ENCODE data around the gene SCN11A. TPM values are rescaled to one million over a fixed set of nuclear protein-coding genes. Genes with fewer than 3 reads are reported as not detected.

Gene SCN11A
- total RNA-seq, 1 donor from 2014 or later = 0.63 TPM

DNA sequence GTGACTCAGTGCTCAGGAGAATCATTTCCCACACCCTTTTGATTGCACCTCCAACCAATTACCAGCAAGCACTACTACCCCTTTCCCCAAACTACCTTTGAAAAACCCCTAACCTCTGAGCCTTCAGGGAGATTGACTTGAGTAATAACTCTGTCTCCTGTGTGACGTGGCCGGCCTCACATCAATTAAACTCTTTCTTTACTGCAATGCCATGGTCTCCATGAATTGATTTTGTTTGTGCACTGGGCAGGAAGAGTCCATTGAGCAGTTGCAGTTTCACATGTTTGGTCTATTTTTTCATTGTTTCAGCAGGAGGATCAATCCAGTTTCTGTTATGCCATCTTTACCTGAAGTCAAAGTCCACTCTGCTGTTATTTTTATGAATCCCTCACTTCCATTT is 32.4 kb downstream of the SCN11A start:
- H3K27me3 Mint-ChIP-seq (ENCODE audit: low read depth) = peaks cover 32% of the 10 kb centered on the region
- H3K36me3 Mint-ChIP-seq (ENCODE audit: low read depth) = no peaks in the 10 kb centered on the region
- TF ChIP-seq, protein P1, sequence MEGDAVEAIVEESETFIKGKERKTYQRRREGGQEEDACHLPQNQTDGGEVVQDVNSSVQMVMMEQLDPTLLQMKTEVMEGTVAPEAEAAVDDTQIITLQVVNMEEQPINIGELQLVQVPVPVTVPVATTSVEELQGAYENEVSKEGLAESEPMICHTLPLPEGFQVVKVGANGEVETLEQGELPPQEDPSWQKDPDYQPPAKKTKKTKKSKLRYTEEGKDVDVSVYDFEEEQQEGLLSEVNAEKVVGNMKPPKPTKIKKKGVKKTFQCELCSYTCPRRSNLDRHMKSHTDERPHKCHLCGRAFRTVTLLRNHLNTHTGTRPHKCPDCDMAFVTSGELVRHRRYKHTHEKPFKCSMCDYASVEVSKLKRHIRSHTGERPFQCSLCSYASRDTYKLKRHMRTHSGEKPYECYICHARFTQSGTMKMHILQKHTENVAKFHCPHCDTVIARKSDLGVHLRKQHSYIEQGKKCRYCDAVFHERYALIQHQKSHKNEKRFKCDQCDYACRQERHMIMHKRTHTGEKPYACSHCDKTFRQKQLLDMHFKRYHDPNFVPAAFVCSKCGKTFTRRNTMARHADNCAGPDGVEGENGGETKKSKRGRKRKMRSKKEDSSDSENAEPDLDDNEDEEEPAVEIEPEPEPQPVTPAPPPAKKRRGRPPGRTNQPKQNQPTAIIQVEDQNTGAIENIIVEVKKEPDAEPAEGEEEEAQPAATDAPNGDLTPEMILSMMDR (conservative IDR thresholded peaks at IDR 0.05) = no peak
- no peak overlapping the region for H3K27ac Mint-ChIP-seq (ENCODE audit: unreplicated experiment)
- DNase-seq (ENCODE audit: low read depth, low spot score) = no peak
- no peaks in the 10 kb centered on the region for H3K4me1 Mint-ChIP-seq
- no peaks in the 10 kb centered on the region for H3K9me3 Mint-ChIP-seq
- no peak overlapping the region for H3K4me3 Mint-ChIP-seq

DNA sequence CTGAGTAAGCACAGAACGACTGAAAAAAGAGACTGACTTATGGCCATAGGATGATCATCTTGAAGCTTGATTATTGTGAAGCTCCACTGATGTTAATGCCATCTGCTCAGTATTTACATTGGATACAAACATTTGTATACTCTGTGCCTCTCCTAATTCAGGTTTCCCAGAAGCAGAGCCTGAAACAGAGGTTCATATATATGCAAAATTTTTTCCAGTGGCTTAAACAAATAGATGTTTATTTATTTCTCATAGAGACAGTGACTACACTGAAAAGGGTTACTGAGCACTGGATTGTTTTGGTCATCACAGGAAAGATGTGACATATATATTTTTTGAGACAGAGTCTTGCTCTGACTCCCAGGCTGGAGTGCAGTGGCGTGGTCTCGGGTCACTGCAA is 36.3 kb downstream of the SCN11A start:
- Mint-ChIP-seq H3K9me3 (peaks cover 2% of the 10 kb centered on the region), H3K4me3 (no peak overlapping the region), H3K4me1 (peaks cover 5% of the 10 kb centered on the region), H3K27ac (ENCODE audit: unreplicated experiment) (no peak overlapping the region), H3K27me3 (ENCODE audit: low read depth) (peaks cover 23% of the 10 kb centered on the region), H3K36me3 (ENCODE audit: low read depth) (no peaks in the 10 kb centered on the region)
- no peak for DNase-seq (ENCODE audit: low read depth, low spot score)
- TF ChIP-seq, protein P1 (conservative IDR thresholded peaks at IDR 0.05) = no peak

DNA sequence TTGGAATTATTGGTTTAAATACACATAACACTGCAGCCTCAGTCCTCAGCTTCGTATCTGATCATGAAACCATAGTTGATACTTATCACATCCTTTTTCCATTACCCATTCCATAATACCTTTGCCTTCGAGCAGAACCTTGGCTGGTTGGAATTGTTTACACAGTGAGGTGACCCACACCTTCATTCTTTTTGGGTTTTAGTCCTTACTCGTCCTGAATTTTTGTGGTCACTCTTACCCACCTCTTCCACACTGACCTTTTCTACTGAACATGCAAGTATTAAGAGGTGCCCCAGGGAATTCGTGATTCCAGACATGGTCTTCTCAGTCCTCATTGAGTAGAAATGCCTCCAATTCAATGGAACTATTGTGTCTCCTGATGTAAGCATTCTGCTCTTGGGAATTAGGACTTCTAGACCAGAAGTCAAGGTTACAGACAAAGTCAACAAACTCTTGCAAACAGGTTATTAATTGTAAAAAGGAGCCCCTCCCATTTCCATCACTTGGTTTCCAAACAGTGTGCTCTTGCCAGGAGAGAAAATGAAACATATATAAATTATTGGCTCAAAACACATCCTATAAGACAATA is 37.7 kb downstream of the SCN11A start:
- H3K4me3 Mint-ChIP-seq = no peak overlapping the region
- TF ChIP-seq, protein P1 (conservative IDR thresholded peaks at IDR 0.05) = no peak
- H3K9me3 Mint-ChIP-seq = peaks cover 5% of the 10 kb centered on the region
- no peaks in the 10 kb centered on the region for H3K36me3 Mint-ChIP-seq (ENCODE audit: low read depth)
- DNase-seq (ENCODE audit: low read depth, low spot score) = no peak
- H3K27me3 Mint-ChIP-seq (ENCODE audit: low read depth) = peaks cover 15% of the 10 kb centered on the region
- peaks cover 5% of the 10 kb centered on the region for H3K4me1 Mint-ChIP-seq
- no peak overlapping the region for H3K27ac Mint-ChIP-seq (ENCODE audit: unreplicated experiment)

DNA sequence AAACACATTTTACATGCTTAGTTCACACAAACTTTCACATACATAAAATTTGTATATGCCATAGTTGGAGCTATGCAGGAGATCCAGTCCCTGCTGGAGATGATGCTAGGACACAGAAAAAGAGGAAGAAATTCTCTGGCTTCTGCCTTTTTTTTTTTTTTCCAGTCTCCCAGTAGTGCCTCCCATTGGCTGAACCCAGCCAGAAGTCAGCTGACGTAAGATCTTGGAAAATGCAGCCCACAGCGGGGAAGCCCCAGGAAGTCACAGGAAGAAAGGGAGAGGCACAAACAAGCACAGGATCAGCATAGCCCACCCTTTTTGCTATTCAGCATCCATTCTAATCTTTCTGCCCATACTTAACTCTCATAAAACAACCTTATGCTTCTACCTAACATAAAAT is 38.5 kb downstream of the SCN11A start:
- Mint-ChIP-seq H3K9me3 (peaks cover 5% of the 10 kb centered on the region), H3K36me3 (ENCODE audit: low read depth) (no peaks in the 10 kb centered on the region), H3K4me3 (no peak overlapping the region), H3K4me1 (peaks cover 5% of the 10 kb centered on the region), H3K27ac (ENCODE audit: unreplicated experiment) (no peak overlapping the region), H3K27me3 (ENCODE audit: low read depth) (peaks cover 14% of the 10 kb centered on the region)
- DNase-seq (ENCODE audit: low read depth, low spot score) = no peak
- TF ChIP-seq, protein P1 (conservative IDR thresholded peaks at IDR 0.05) = no peak

DNA sequence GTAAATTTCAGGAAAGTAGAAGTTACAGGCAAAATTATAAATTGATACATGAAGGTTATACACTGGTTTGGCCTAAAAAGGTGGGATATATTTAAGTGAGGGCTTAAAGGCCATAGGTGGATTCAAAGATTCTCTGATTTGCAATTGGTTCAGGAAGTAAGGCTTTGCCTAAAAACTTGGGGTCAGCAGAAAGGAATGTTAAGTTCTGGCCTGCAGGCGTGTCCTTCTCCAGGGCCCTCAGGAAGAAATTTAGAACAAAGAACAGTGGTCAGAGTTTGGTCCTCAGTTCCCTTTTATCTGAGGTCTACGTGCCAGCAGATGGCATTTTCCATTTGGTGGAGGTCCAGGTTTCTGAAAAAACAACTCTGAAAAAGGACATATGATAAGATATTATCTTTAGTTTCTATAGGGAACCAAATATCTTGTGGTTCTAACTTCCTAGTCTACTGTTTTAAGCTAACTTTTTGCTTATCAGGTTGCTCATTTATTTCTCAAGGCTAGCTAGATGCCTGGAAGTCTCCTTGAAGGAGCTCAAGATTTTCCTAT is 40.5 kb downstream of the SCN11A start:
- Mint-ChIP-seq H3K36me3 (ENCODE audit: low read depth) (no peaks in the 10 kb centered on the region), H3K4me1 (peaks cover 5% of the 10 kb centered on the region), H3K27me3 (ENCODE audit: low read depth) (peaks cover 6% of the 10 kb centered on the region), H3K9me3 (peaks cover 5% of the 10 kb centered on the region), H3K27ac (ENCODE audit: unreplicated experiment) (peak overlapping the region; percentile 78), H3K4me3 (no peak overlapping the region)
- TF ChIP-seq, protein P1 (conservative IDR thresholded peaks at IDR 0.05) = no peak
- DNase-seq (ENCODE audit: low read depth, low spot score) = no peak

All from neural crest cell (in vitro differentiated cells).